ENCODE results near the gene COL5A1. TPM values are rescaled to one million over a fixed set of nuclear protein-coding genes. Genes with fewer than 3 reads are reported as not detected.
"Not testable (repeated sequence)": the region's sequence is repeated elsewhere in the genome, so short reads cannot be mapped to it uniquely, and the experiment has no call there.

Gene COL5A1
- total RNA-seq, 2 donors from 2014 or later = 127 to 129 TPM

DNA sequence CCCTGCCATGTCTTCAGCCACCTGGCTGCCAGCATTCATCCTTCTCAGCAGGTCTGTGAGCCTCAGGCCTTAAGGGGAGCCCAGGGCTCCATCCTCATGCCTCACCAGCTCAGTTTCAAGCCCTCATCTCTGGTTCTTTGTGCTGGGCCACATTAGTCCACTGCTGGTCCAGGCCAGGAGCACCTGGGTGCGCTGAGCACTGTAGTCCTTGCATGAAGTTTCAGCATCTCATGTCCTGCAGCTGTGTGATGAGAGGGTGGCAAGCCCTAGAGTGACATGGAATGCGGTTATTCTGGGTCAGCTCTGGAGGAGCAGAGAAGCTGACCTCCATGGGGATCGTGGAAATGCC lies 42.7 kb downstream of the COL5A1 start:
- ATAC-seq (ENCODE audit: insufficient number of reproducible peaks, low FRiP score, low read depth) (no peak), DNase-seq (ENCODE audit: low spot score) (no peak)
- Histone ChIP-seq H3K4me3 (no peak overlapping the region), H3K36me3 (no peaks in the 10 kb centered on the region), H3K27ac (peak overlapping the region; percentile 57 to 72), H3K9me3 (no peaks in the 10 kb centered on the region), H3K4me1 (ENCODE audit: control insufficient read depth in 1 of 2, low read depth in 2 of 2) (peaks cover 33 to 67% of the 10 kb centered on the region in 2 donors), H3K27me3 (replicated peaks; ENCODE audit: insufficient read depth) (no peaks in the 10 kb centered on the region)
- TF ChIP-seq, protein P1, sequence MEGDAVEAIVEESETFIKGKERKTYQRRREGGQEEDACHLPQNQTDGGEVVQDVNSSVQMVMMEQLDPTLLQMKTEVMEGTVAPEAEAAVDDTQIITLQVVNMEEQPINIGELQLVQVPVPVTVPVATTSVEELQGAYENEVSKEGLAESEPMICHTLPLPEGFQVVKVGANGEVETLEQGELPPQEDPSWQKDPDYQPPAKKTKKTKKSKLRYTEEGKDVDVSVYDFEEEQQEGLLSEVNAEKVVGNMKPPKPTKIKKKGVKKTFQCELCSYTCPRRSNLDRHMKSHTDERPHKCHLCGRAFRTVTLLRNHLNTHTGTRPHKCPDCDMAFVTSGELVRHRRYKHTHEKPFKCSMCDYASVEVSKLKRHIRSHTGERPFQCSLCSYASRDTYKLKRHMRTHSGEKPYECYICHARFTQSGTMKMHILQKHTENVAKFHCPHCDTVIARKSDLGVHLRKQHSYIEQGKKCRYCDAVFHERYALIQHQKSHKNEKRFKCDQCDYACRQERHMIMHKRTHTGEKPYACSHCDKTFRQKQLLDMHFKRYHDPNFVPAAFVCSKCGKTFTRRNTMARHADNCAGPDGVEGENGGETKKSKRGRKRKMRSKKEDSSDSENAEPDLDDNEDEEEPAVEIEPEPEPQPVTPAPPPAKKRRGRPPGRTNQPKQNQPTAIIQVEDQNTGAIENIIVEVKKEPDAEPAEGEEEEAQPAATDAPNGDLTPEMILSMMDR (IDR thresholded peaks at IDR 0.05) = no peak

DNA sequence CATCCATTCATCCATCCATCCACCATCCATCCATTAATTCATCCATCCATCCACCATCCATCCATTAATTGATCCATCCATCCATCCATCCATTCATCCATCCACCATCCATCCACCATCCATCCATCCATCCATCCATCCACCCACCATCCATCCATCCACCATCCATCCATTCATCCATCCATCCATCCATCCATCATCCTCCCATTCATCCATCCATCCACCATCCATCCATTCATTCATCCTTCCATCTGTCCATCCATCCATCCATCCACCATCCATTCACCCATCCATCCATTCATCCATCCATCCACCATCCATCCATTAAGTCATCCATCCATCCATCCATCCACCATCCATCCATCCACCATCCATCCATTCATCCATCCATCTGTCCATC lies 43.3 kb downstream of the COL5A1 start:
- not testable (repeated sequence) for H3K9me3 ChIP-seq; ATAC-seq (ENCODE audit: insufficient number of reproducible peaks, low FRiP score, low read depth); H3K36me3 ChIP-seq; DNase-seq (ENCODE audit: low spot score); H3K27me3 ChIP-seq (replicated peaks; ENCODE audit: insufficient read depth); H3K27ac ChIP-seq; H3K4me3 ChIP-seq
- peaks cover 33 to 73% of the 10 kb centered on the region in 2 donors for H3K4me1 ChIP-seq (ENCODE audit: control insufficient read depth in 1 of 2, low read depth in 2 of 2)

DNA sequence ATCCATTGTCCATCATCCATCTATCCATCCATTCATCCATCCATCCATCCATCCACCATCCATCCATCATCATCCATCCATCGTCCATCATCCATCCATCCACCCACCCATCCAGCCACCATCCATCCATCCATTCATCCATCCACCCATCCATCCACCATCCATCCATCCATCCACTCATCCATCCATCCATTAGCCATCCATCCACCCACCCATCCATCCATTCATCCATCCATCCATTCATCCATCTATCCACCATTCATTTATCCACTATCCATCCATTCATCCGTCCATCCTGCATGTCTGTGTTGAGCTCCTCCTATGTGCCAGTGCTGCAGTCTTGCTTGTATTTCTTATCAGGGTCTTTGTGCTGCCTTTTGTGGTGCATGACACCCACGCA lies 44.2 kb downstream of the COL5A1 start:
- H3K36me3 ChIP-seq = no peaks in the 10 kb centered on the region
- TF ChIP-seq, protein P1 (IDR thresholded peaks at IDR 0.05) = no peak
- no peak overlapping the region for H3K27ac ChIP-seq
- no peak overlapping the region for H3K4me3 ChIP-seq
- DNase-seq (ENCODE audit: low spot score) (no peak), ATAC-seq (ENCODE audit: insufficient number of reproducible peaks, low FRiP score, low read depth) (no peak)
- H3K4me1 ChIP-seq (ENCODE audit: control insufficient read depth in 1 of 2, low read depth in 2 of 2) = peaks cover 29 to 71% of the 10 kb centered on the region in 2 donors
- no peaks in the 10 kb centered on the region for H3K9me3 ChIP-seq
- H3K27me3 ChIP-seq (replicated peaks; ENCODE audit: insufficient read depth) = no peaks in the 10 kb centered on the region

DNA sequence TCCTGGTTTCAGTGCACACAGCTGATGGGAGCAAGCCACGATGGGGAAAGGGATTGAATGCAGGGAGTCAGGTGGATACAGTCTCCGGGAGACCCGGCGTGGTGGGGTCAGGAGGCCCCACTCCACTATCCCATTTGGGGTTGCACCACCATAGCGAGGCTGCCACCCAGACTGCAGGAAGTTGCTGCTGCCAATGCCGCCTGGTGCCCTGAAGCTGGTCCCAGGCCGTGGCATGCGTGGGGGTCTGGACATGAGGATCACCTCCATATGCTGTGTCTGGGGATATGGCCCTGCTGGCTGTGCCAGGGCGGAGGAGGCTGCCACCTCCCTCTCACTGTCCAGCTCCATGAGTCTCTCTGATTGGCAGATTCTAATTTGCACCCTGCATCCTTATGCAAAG lies 45.3 kb downstream of the COL5A1 start:
- Histone ChIP-seq H3K27me3 (replicated peaks; ENCODE audit: insufficient read depth) (no peaks in the 10 kb centered on the region), H3K4me3 (no peak overlapping the region), H3K36me3 (peaks cover 7% of the 10 kb centered on the region), H3K27ac (no peak overlapping the region), H3K4me1 (ENCODE audit: control insufficient read depth in 1 of 2, low read depth in 2 of 2) (peaks cover 18 to 60% of the 10 kb centered on the region in 2 donors), H3K9me3 (no peaks in the 10 kb centered on the region)
- DNase-seq (ENCODE audit: low spot score) = no peak
- no peak for ATAC-seq (ENCODE audit: insufficient number of reproducible peaks, low FRiP score, low read depth)
- TF ChIP-seq, protein P1 (IDR thresholded peaks at IDR 0.05) = no peak

DNA sequence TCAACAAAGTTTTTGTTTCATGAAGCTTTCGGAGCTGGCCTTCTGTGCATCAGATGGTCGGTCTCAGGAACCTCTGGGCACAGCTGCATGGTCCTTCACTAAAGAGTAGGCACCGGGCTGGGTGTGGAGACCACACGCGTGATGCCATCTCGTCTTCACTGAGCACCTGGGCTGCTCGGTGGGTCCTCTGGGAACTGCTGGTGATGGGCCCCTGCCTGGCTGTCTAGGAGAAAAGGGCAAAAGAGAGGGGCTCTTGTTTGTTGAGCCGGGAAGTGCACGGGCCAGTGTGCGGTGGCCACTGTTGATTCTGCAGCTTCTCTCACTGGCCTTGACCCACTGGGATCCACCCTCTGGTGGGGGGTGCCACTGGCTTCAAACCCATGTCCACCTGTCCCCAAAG lies 46.0 kb downstream of the COL5A1 start:
- DNase-seq (ENCODE audit: low spot score) = no peak
- no peak for ATAC-seq (ENCODE audit: insufficient number of reproducible peaks, low FRiP score, low read depth)
- TF ChIP-seq, protein P1 (IDR thresholded peaks at IDR 0.05) = no peak
- Histone ChIP-seq H3K4me1 (ENCODE audit: control insufficient read depth in 1 of 2, low read depth in 2 of 2) (peaks cover 11 to 53% of the 10 kb centered on the region in 2 donors), H3K36me3 (peaks cover 11% of the 10 kb centered on the region), H3K27ac (no peak overlapping the region), H3K9me3 (no peaks in the 10 kb centered on the region), H3K4me3 (no peak overlapping the region), H3K27me3 (replicated peaks; ENCODE audit: insufficient read depth) (no peaks in the 10 kb centered on the region)

DNA sequence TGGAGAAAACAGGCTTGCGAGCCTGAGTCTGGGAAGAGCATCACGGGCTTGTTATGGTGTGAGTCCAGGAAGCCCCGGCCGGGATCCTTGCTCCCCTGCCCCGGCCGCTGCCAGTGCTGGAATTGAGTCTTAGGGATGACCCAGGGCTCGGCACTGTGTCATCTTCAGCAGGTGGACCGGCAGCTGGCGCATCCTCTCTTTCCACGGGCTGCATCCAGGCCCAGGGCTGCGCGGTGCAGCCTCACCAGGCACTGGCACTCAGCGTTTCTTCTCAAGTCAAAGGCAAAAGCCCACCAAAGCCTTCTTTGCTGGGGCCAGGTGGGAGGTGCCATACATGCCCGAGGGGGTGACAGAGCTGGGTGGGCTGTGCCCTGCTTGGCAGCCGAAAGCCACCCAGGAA lies 46.6 kb downstream of the COL5A1 start:
- DNase-seq (ENCODE audit: low spot score) (no peak), ATAC-seq (ENCODE audit: insufficient number of reproducible peaks, low FRiP score, low read depth) (no peak)
- TF ChIP-seq, protein P1 (IDR thresholded peaks at IDR 0.05) = no peak
- H3K9me3 ChIP-seq = no peaks in the 10 kb centered on the region
- no peak overlapping the region for H3K4me3 ChIP-seq
- H3K36me3 ChIP-seq = peaks cover 11% of the 10 kb centered on the region
- no peak overlapping the region for H3K27ac ChIP-seq
- H3K27me3 ChIP-seq (replicated peaks; ENCODE audit: insufficient read depth) = no peaks in the 10 kb centered on the region
- peaks cover 6 to 47% of the 10 kb centered on the region in 2 donors for H3K4me1 ChIP-seq (ENCODE audit: control insufficient read depth in 1 of 2, low read depth in 2 of 2)
